NCI-H1048 (cell line): ENCODE data around the gene SNX19.
"Not testable (repeated sequence)": the region's sequence is repeated elsewhere in the genome, so short reads cannot be mapped to it uniquely, and the experiment has no call there.

Experiments
- DNase-seq: peaks from one replicate; lab custom pipeline; 2025; lab: John Stamatoyannopoulos, UW

Gene SNX19

DNA sequence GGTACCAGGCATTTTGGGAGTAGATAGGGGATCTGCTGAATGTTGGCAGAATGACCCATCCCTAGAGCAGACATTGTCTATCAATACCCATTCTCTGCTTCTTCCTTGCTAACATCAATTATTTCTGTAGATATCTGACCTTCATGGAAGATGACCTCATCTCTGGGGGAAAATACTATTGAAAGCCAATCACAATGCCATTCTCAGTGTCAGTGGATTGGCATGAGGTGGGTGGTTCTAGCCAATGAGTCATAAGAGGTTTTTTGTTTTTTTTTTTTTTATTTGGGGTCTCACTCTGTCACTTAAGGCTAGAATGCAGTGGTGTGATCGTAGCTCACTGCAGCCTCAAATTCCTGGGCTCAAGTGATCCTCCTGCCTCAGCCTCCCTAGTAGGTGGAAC, 42.5 kb downstream of the SNX19 start:
- DNase-seq: no peak

DNA sequence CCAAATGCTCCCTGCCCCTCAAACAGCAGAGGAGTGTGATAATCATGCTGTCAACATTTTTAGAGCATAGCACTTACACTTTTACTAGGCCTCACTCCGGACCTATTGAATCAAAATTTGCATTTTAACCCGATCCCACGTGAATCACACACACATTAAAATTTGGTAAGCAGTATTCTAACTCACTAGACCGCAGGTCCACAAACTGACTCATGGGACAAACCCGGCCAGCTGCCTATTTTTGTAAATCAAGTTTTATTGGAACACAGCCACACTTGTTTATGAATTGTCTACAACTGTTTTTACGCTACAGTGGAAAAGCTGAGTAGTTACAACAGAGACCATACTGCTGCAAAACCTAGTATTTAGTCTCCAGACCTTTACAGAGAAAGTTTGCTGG, 43.3 kb downstream of the SNX19 start:
- DNase-seq: no peak

DNA sequence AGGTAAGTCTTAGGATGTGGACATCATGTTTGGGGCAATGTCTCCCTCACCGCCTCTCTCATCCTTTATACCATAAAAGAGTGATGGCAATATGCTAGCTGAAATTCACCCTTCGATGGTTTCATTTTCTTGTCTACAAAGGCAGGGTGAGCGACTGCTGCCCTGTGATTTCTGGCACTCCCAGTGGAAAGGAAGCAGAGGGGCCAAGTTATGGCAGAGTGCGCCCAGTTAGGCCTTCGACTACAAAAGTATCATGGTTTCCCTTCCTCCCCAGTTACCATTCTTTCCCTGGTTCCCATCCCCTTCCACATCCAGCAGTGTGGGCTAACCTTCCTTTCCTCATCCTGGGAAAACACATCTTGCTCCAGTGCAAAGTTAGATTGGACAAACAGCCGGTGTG, 43.8 kb downstream of the SNX19 start:
- DNase-seq: no peak

DNA sequence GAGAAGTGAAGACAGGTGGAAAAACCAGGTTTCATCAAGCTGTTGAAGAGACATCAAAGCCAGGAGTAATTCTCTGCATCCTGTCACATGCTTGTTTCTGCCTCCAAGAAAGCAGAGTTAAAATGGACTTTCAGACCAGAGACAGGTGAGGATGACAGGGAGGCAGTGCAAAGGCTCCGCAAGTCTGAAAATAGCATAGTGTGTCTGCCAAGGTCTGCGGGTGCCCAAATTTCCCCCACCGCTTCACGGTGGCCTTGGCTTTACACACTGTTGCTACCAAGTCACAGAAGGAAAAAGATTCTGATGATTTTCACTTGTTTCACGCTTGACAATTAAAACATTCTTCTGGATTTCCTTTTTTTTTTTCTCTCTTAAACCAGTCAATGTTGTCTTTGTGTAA, 44.2 kb downstream of the SNX19 start:
- DNase-seq: no peak

DNA sequence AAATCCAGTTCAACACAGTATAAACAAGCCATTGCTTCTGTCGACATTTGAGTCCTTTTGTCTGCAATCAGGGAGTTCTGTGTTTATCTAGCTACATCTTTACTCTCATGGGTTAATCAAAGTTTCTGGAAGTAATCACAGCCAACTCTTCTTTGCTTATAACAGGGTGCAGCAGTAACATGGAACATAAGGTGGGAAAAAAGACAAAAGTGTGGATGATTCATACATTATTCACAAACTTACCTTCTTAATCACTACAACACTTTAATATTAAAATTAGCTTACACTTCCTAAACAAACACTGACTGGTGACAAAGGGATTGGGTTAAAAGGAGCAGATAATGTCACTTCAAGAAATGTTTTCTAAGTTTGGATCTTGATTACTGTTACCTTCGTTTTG, 44.7 kb downstream of the SNX19 start:
- DNase-seq: no peak

DNA sequence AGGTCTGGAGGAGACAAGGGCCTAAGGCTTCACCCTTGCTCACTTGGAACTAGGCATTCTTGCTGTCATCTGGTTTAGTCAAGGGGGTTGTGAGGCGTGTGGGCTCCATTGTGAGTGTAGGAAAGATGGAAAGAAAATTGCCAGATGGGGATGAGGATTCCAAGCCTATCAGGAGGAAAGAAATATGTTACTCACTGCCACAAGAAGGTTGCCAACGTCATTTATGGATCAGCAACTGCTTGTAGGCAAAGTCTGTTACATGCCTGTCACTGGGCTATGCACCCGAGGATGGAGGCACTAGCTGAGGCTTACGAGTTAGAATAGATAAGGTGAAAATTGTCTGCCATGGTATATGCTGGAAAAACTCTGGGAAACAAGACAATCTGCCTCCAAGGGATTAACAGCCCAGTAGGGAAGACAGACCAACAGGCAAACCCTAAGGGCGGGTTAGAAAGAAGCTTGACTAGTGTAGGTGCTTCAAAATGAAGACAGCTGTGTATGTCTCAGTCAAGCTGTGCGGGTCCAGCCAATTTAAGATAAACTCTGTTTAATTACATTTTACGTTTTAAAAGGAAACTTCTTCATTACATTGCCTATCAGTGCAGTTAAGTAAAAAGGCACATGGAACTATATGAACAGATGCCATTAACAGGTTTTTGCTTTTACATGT, 47.4 kb downstream of the SNX19 start:
- no peak for DNase-seq

DNA sequence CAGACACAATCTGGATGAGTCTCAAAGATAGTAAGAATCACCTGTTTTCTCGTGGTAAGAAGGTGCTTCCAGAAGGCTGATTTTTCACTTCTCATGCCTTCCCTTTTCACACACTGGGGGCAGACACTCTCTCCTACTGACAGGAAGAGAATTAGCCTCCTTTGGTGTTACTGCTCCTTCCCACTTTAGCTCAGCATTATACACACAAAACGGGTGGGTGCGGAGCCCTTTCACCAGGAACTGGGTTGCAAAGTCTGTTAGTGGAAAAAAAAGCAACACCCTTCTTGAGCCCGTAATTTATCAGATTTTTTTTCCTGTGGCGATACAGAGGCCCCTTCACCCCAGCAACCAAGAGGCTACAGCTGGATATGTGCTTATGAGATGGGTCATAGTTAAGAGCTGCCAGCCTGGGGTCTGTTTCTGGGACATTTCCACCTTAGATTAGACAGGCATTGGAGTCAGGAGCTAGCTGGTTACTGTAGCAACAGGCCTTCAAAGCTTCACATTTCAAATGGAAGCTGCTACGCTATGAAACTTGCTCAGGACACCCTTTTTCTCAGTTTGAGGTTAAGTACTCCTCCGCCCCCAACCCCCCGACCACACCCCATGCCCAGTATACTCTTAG, 48.1 kb downstream of the SNX19 start:
- no peak for DNase-seq

DNA sequence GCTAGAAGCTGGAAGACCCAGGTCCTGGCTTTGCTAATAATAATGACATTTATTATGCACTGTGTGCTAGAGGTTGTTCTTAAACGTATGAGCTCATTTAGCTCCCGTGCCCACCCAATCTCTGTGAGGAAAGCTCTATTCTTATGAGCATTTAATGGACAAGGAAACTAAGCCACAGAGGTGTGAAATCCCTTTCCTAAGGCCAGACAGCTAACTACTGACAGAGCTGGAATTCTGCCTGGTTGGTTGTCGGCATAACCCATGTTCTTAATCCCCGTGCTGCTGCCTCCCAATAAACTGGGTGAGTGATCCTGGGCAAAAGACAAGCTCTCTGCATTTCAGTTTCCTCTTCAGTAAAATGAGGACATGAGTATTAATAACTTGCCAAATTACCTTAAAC, 49.4 kb downstream of the SNX19 start:
- DNase-seq: no peak

DNA sequence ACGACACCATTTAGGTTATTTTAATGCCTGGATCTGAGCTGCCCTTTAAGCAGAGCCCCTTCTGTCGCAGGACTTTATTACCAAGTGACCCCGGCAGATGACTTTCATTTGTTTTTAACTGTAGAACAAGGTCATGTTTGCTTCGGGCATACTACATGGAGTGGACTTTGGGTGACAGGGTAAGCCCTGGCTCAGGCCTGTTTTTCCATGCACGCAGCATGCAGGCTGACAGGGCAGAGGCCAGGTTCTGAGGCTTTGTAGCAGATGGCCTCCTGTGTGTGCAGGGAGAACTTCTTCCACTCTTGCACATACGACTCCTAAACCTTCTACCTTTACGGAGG, 50.5 kb downstream of the SNX19 start:
- DNase-seq: no peak

DNA sequence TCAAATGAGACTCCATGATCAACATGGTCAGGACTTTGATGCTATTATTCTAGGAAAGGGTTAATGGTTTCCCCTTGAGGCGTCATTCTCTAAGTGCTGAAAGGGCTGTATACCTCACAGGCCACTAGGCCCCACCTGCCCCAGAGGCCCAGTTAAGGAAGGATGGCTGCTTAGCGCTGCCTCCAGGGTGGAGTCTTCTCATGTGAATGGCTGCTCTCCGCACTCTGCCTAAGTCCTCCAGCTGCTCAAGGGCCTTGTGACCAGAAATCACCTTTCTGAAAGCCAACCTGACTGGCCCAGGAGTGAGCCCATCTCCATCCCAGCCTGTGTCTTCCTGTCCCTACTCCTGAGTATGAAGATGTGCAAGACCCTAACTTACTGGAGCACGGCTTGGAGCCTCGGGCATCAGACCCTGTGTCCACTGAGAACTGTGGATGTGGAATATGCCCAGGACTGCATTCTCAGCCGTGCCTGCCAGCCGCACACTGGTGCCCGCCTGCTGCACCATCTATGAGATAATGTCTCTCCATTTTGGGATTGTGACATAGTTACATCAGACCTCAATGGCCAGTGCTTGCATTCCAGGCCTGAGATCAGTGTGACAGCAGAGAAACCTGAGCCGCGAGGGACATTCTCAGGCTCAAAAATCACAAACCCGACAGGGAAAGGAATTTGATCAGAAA, 51.0 kb downstream of the SNX19 start:
- DNase-seq: no peak

DNA sequence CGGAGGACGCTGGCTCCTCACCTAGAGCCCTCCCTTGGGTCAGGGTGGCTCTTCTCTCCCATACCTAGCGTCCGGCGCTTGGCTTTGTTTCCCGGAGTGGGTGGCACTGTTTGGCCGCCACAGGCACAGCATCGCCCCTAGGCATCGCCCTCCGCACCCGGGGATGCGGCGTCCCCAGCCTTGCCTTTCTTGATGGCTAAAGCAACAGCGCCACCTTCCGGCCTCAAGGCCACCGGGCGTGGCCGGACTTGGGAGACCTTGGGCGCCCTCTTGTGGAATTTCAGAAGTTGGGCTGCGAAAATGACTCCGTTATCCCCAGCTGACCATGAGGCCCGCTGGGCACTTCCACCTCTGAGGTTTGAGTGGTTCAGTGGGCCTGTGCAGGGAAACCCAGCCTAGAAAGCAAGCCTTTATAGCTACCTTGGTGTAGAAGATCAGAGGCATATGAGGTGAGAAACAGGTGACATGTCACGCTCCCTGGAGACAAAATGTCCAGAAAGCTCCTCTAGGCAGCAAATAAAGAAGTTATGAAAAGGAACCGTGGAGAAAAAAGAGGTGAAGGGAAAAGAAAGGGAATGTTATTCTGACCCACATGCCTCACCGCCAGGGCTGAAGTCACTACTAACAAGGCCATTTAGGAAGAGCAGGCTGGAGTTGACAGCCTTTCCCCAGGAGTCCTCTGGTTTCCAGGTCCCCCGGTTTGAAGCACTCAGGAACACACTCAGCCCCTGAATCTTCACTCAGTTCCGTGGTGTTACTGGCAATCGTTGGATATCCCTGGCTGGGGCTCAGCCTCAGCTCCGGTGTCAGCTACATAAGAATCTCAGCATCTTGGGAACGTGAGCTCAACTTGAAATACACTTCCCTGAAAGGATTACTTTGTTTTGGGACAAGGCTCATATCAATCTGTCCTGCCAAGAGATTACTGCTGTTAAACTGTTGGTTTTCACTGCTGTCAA, 54.1 kb downstream of the SNX19 start:
- peak; percentile 69 for DNase-seq

DNA sequence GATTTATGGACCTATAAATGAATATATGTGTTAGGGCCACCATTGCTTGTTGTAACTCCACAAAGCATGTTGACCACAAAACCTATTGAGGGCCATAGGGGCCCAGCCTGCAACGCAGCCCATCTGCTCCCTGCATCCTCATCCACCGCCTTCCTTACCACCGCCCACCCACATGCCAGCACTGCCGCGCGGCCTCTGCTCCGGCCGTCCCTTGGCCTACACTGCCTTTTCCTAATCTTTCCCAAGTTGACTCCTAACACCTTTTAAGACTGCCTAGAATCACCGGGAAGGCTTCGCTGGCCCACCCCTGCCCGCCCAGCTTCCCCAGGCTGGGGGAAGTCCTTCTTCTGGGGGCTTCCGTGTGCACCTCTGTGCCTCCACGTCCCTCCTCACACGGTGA, 55.0 kb downstream of the SNX19 start:
- no peak for DNase-seq

DNA sequence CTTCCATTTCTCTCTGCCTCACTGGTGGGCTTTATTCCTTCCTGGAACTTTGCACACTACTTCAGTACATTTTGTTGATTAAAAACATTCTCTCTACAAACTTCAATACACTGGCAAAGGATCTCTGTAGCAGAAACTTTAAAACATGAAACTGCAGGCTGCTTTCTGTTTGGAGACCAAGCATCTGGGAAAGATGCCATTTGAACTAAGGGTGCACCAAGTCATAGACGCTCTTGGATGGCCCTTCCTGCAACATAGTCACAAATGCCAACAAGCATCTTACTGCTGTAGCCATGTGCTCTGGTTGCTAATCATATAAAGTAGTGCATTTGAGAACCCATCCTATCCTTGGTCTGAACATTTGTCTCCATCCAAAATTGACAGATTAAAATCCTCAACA, 56.4 kb downstream of the SNX19 start:
- DNase-seq: no peak

DNA sequence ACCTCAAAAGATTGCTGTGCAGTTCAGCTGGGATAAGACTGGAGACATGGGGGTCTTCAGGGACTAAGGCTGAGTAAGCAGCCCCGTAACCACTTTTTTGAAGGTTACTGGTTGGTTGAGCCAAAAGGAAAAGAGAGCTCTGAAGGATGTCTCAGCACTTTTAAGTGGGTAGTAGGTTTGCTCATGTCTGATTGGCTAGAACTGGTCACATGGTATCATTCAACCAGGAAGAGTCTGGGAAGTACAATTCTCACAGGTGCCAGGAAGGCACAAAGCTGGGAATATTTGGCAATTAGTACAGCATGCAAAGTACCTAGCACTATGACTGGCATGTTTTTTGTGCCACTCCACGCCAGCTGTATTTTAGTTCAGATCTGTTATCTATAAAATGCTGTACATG, 58.1 kb downstream of the SNX19 start:
- no peak for DNase-seq

DNA sequence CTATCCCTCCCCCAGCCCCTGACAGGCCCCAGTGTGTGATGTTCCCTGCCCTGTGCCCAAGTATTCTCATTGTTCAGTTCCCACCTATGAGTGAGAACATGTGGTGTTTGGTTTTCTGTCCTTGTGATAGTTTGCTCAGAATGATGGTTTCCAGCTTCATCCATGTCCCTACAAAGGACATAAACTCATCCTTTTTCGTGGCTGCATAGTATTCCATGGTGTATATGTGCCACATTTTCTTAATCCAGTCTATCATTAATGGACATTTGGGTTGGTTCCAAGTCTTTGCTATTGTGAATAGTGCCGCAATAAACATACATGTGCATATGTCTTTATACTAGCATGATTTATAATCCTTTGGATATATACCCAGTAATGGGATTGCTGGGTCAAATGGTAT, 60.6 kb downstream of the SNX19 start:
- DNase-seq: not testable (repeated sequence)

DNA sequence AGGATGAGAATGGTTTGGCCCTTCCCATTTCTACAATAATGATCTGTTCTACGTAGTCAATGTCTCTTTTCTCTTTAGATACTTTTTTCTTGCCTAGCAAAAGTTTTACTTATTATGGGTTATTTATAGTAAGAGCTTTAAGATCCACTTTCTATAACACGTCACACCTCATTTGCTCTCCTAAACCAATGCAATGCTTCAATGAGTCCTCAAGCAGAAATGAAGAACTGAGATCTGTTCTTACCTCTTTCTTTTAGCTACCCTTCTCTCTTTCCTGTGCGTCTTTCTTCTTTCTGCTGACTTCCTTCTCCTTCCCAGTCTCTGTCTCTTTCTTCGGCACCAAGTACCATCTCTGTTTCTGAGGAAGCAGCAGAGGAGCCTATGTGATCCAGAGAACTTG, 61.8 kb downstream of the SNX19 start:
- DNase-seq: no peak

DNA sequence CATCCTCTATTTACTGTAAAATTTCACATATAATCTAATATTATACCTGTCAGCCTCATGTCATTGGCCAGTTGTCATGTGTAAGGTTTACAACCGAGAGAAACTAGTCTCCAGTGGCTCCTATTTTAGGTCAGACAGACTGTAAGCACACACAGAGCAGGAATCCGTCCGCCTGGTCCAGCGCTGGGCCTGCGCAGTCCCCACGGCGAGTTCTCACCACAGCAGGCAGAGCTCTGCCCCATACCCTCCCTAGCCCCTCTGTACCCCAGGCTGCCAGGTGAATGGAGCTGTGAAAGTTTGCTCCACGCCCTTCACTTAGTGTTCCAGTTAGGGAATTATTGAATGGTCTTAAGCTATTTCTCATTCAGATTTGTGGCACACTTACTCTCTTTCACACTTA, 63.7 kb downstream of the SNX19 start:
- no peak for DNase-seq

DNA sequence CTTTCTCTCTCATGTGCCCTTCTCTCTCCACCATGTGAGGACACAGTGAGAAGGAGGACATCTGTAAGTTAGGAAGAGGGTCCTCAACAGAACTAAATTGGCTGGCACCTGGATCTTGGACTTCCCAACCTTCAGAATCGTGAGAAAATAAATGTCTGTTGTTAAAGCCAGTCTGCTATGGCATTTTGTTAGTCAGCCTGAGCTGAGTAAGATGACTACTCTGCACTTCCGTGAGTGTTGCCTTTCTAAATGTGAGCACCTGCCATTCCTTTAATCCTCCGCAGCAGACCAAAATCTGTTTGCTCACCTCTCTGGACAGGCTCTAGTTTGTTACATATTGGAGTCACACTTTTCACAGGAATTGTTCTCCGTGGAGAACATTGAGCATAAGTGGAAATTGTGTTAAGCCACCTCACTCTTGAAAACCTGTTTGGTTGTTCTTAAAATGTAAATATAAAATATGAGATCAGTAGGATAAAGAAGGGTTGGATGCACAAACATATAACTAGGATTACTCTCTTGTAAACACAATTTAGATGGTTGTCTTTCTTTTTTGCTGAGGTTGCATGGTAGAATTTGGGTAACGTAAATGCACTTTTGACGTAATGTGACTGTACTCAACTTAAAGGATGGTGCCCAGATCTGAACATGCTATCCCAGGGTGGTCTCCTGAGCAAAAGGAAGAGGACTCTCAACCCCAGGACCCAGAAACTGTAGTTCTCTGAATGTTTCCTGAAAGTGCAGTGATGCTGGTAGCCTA, 65.9 kb downstream of the SNX19 start:
- DNase-seq: no peak

DNA sequence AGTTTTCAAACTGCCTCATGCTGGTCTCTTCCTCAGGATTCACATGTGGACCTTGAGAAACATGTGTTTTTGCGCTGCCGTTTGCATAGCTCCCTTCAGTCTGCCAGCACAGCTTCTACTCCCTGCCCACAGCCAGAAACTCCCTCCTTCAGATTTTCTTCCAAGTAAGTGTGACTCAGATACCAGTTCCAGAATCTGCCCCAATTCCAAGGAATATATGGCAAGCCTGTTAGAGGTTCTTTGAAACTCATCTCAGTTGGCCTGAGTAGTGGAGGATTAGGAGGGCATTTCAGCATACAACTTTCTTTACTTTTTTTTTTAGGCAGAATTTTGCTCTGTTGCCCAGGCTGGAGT, 67.1 kb downstream of the SNX19 start:
- DNase-seq: no peak

DNA sequence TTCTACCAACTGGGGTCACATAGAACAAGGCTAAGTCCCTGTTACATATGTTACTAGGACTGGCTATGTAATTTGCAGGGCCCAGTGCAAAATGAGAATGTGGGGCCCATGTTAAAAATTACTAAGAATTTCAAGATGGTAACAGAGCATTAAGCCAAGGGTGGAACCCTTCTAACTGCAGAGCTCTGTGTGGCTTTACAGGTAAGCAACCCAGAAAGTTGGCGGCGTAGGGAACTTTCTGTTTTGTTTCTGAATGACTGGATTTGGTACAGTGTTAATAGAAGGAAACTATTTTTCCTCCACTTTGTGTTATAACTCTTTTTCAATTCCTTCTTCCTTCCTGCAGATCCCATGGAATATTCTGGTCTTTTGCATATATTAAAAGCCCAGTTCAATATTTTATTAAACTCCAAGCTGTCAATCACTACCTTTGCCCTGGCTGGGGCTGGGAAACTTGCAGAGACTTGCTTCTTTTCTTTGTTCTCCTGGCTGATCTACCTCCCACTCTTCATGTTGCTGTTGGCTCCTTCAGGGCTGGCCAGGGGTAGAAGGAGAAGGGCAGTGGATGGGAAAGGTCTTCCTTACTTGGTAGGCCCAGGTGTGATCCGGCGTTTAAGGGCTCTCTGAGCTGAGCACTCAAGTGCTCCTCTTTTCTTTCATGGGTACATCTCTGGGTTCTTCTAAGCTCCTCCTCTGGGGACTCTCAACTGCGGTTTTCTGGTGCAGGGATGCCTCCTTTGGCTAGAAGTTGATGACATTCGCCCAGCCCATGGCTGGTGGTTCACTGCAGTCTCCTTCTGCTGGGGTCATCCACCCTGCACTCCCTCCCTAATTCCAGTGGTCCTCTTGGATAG, 67.7 kb downstream of the SNX19 start:
- no peak for DNase-seq

DNA sequence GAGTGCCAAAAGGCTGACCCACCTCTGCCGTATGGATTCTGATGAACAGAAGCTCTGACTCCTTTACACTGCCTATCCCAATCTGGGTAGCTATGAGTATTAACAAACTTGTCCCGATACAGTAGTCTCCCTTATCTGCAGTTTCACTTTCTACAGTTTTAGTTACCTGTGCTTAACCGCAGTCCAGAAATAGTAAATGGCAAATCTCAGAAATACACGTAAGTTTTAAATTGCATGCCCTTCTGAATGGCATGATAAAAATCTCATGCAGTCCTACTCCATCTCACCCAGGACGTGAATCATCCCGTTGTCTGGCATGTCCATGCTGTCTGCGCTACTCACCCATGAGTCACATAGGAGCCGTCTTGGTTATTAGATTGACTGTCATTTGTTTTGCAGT, 68.8 kb downstream of the SNX19 start:
- no peak for DNase-seq
